Cardiac fibroblast (primary cell): ENCODE measurements around the gene TTLL1.
"Not testable (repeated sequence)": the region's sequence is repeated elsewhere in the genome, so short reads cannot be mapped to it uniquely, and the experiment has no call there.

Experiments used
- DNase-seq, 2 donors: peaks; one replicate each; pipeline versions ENCODE4 v3.0.0 to v3.0.0-alpha.2; 2010; ENCODE audit warnings: low read depth in 2 of 2
- H3K4me3 ChIP-seq, 2 donors: replicated peaks in 1 of 2; 1 replicate in 1 of 2; 2 replicates in 1 of 2; pipeline ENCODE4 v1.5.1; 2011; ENCODE audit warnings: low read depth in 2 of 2, low read length in 2 of 2, mild to moderate bottlenecking in 2 of 2, moderate library complexity in 1 of 2
- TF ChIP-seq, protein P1 (sequence below): IDR thresholded peaks from one replicate; pipeline ENCODE4 v1.5.1; 2011; ENCODE audit warnings: low read depth, mild to moderate bottlenecking, low read length, inconsistent platforms

TTLL1 gene

DNA sequence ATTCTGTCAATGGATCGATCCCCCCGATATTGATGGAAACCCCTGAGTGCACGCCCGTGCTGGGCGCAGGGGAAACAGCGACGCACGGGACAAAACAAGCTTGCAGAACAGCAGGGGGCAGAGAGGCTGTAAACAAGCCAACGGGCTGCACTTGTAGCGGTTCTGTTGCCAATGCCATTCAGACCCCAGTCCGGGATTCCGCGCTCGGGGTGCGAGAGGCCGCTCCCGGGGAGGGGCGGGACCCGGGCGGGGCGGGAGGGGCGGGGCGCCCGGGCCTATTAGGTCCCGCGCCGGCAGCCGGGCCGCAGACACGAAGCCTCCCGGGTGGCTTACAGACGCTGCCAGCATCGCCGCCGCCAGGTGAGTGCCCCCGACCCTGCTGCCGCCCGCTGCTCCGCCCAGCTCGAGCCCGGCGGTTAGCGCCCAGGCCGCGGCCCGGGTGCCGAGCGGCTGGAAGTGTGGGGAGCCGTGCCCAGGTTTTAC lies 21.3 kb upstream of the TTLL1 start, which contains the start of gene BIK:
Gene BIK, plus strand, starts transcription at position 307 of the 483 bp plus-strand sequence. CDS start 13,273 bp downstream, outside the sequence.
- TF ChIP-seq, protein P1, sequence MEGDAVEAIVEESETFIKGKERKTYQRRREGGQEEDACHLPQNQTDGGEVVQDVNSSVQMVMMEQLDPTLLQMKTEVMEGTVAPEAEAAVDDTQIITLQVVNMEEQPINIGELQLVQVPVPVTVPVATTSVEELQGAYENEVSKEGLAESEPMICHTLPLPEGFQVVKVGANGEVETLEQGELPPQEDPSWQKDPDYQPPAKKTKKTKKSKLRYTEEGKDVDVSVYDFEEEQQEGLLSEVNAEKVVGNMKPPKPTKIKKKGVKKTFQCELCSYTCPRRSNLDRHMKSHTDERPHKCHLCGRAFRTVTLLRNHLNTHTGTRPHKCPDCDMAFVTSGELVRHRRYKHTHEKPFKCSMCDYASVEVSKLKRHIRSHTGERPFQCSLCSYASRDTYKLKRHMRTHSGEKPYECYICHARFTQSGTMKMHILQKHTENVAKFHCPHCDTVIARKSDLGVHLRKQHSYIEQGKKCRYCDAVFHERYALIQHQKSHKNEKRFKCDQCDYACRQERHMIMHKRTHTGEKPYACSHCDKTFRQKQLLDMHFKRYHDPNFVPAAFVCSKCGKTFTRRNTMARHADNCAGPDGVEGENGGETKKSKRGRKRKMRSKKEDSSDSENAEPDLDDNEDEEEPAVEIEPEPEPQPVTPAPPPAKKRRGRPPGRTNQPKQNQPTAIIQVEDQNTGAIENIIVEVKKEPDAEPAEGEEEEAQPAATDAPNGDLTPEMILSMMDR: peak; percentile 32
- peak; percentile 31 to 35 for DNase-seq

GRCh38 chr22:43109921-43110443 lies 20.8 kb upstream of the TTLL1 start:
- TF ChIP-seq, protein P1: no peak
- H3K4me3 ChIP-seq: peak overlapping the region; percentile 35 to 45

More for the DNA sequence above, 21.3 kb upstream of the TTLL1 start, which contains the start of gene BIK:
- H3K4me3 ChIP-seq: peak within 1 kb of the TSS; percentile 43 to 45

DNA sequence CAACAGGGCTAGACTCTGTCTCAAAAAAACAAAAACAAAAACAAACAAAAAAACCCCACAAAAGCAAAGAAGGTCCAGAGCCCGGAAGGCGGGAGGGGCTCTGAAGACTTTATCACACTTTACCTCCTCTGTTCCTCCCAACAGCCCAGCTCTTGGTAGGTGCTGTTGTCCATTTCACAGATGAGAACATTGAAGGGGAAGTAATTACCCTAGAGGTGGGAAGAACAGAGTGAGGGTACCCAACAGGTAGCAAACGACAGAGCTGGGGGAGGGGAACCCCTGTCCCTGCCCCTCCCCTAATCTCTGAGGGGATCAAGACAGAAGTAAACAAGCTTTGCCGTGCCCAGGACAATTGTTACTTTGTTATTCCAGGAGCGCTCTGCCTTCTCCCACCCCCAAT lies 20.3 kb upstream of the TTLL1 start:
- TF ChIP-seq, protein P1: no peak
- DNase-seq: no peak
- H3K4me3 ChIP-seq: no peak overlapping the region

More at GRCh38 chr22:43109921-43110443, 20.8 kb upstream of the TTLL1 start:
- no peak for DNase-seq

DNA sequence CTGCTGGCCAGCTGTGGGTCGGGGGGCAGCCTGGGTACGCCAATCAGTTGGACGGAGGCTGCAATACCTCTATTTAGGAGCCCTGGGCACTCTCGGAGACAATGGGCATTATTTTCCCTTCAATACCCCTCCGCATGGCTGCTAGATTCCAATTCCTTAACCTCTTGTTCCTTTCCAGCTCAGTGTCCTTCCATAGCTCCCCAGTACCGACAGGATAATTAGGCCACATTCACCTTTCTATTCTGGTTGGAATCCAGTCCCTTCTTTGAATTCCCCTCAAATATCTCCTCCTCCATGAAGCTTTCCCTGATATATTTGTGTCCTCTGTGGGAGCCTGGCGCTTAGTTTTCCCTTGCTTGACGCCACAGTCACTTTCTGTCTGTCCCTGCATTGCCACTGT lies 17.1 kb upstream of the TTLL1 start:
- no peak for DNase-seq
- no peak overlapping the region for H3K4me3 ChIP-seq
- TF ChIP-seq, protein P1: no peak

- not testable (repeated sequence) for H3K4me3 ChIP-seq, DNase-seq
These were observed 15.8 kb upstream of the TTLL1 start for GRCh38 chr22:43104950-43105349.

- not testable (repeated sequence) for H3K4me3 ChIP-seq
- DNase-seq: peak in 1 of 2 donors; percentile 47
These were observed 14.9 kb upstream of the TTLL1 start for GRCh38 chr22:43104056-43104625.

GRCh38 chr22:43101306-43101705 lies 12.1 kb upstream of the TTLL1 start:
- no peak overlapping the region for H3K4me3 ChIP-seq
- TF ChIP-seq, protein P1: no peak
- peak in 1 of 2 donors; percentile 59 for DNase-seq

DNA sequence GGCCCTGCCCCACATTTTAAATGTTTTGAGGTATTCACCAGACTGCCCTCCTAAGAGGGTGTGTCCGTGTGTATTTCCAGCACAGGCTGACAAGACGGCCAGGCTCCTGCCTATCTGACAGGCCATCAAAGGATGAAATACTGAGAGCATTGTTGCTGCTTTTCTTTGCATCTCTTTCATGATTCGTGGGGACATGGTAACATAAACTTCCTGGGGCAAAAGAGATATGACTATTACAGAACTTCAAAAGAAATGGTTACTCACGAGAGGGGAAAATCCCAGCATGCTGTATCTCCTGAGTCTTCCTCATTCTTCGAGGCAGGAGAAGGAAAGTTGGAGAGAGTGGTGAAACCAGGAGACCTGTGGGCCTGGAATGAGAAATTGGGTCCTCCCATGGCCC lies 11.0 kb upstream of the TTLL1 start:
- DNase-seq: no peak

More for the DNA sequence above, 11.0 kb upstream of the TTLL1 start:
- no peak overlapping the region for H3K4me3 ChIP-seq
- TF ChIP-seq, protein P1: no peak
